ENCODE measurements around the gene MACROD2.

DNA sequence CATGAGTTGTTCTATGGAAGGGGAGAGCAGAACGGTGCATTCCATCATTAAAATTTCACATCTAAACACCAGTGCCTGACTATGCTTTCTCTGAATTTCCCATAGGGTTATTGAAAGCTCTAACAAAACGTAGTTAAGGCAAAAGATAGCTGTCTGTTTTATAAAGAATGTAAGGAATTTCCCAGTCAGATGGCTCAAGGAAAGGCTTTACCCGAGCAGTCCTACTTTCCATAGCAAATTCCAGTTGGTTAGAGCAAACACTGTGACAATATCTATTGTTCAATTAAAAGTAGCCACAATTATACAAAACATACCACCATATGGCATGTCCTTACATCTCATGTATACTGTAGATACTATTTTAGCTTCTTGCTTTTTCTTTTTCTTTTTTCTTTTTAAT lies 1401.6 kb downstream of the MACROD2 start:
- TF ChIP-seq, protein P1, sequence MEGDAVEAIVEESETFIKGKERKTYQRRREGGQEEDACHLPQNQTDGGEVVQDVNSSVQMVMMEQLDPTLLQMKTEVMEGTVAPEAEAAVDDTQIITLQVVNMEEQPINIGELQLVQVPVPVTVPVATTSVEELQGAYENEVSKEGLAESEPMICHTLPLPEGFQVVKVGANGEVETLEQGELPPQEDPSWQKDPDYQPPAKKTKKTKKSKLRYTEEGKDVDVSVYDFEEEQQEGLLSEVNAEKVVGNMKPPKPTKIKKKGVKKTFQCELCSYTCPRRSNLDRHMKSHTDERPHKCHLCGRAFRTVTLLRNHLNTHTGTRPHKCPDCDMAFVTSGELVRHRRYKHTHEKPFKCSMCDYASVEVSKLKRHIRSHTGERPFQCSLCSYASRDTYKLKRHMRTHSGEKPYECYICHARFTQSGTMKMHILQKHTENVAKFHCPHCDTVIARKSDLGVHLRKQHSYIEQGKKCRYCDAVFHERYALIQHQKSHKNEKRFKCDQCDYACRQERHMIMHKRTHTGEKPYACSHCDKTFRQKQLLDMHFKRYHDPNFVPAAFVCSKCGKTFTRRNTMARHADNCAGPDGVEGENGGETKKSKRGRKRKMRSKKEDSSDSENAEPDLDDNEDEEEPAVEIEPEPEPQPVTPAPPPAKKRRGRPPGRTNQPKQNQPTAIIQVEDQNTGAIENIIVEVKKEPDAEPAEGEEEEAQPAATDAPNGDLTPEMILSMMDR (IDR thresholded peaks at IDR 0.05; ENCODE audit: low read depth, low read length, missing input control) = no peak
- TF ChIP-seq, protein P2, sequence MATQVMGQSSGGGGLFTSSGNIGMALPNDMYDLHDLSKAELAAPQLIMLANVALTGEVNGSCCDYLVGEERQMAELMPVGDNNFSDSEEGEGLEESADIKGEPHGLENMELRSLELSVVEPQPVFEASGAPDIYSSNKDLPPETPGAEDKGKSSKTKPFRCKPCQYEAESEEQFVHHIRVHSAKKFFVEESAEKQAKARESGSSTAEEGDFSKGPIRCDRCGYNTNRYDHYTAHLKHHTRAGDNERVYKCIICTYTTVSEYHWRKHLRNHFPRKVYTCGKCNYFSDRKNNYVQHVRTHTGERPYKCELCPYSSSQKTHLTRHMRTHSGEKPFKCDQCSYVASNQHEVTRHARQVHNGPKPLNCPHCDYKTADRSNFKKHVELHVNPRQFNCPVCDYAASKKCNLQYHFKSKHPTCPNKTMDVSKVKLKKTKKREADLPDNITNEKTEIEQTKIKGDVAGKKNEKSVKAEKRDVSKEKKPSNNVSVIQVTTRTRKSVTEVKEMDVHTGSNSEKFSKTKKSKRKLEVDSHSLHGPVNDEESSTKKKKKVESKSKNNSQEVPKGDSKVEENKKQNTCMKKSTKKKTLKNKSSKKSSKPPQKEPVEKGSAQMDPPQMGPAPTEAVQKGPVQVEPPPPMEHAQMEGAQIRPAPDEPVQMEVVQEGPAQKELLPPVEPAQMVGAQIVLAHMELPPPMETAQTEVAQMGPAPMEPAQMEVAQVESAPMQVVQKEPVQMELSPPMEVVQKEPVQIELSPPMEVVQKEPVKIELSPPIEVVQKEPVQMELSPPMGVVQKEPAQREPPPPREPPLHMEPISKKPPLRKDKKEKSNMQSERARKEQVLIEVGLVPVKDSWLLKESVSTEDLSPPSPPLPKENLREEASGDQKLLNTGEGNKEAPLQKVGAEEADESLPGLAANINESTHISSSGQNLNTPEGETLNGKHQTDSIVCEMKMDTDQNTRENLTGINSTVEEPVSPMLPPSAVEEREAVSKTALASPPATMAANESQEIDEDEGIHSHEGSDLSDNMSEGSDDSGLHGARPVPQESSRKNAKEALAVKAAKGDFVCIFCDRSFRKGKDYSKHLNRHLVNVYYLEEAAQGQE (IDR thresholded peaks at IDR 0.05) = no peak
- TF ChIP-seq RAD21 (IDR thresholded peaks at IDR 0.05) (no peak), SP1 (IDR thresholded peaks at IDR 0.05) (no peak), GABPA (IDR thresholded peaks at IDR 0.05 in 1 of 2, conservative IDR thresholded peaks at IDR 0.05 in 1 of 2) (no peak)
- TF ChIP-seq, protein P3, sequence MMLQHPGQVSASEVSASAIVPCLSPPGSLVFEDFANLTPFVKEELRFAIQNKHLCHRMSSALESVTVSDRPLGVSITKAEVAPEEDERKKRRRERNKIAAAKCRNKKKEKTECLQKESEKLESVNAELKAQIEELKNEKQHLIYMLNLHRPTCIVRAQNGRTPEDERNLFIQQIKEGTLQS (IDR thresholded peaks at IDR 0.05) = no peak

Data from liver (tissue), 3 donors.